ENCODE measurements around the gene GMPR2. TPM values are rescaled to one million over a fixed set of nuclear protein-coding genes. Genes with fewer than 3 reads are reported as not detected.

Gene GMPR2
- total and polyA plus RNA-seq, 2 of the 13 experiments (the other 11 are each of a cell fraction or from before 2014, with no cell fraction given) = 210 to 273 TPM

DNA sequence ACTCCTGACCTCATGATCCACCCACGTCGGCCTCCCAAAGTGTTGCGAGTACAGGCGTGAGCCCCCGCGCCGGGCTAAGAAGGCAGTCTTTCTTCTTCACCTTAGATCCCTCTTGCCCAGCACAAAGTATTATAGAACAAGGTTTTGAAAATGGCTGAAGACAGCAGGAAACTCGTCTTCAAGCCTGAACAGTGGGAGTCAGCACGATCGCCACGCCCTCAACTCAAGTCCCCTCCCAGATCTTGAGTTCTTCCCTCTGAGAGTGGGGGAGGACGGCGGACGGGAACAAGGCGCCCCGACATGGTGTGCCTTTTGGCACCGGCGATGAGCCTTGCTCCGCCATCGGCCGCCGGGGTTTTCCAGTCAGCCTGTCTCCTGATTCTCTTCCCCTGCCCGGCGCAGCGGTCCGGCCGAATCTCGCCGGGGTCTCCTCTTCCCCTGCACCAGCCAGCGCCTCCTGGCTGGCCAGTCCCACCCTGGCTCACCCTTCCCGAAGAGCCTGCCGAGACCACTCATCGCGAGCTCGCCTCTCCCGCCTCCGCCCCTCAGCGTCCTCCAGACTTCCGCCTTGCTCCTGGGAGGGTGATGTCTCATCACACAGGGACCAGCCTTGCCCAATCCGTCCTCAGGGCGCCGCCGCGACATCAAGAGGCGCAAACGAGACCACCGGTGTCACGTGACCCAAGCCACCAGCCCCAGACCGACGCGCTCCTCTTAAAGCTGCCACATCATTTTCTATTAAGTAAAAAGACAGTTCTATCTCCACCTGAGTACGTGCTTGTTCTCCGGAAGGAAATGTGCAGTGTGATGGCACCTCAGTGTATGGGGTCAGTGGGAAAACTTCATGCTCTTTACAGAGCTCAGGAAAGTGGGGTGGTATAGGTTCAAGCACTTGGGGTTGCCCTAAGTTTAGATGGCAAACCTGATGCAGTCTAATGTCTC, 19.5 kb upstream of the GMPR2 start, which contains the start of gene CHMP4A (continued):
- TF ChIP-seq, protein P1, sequence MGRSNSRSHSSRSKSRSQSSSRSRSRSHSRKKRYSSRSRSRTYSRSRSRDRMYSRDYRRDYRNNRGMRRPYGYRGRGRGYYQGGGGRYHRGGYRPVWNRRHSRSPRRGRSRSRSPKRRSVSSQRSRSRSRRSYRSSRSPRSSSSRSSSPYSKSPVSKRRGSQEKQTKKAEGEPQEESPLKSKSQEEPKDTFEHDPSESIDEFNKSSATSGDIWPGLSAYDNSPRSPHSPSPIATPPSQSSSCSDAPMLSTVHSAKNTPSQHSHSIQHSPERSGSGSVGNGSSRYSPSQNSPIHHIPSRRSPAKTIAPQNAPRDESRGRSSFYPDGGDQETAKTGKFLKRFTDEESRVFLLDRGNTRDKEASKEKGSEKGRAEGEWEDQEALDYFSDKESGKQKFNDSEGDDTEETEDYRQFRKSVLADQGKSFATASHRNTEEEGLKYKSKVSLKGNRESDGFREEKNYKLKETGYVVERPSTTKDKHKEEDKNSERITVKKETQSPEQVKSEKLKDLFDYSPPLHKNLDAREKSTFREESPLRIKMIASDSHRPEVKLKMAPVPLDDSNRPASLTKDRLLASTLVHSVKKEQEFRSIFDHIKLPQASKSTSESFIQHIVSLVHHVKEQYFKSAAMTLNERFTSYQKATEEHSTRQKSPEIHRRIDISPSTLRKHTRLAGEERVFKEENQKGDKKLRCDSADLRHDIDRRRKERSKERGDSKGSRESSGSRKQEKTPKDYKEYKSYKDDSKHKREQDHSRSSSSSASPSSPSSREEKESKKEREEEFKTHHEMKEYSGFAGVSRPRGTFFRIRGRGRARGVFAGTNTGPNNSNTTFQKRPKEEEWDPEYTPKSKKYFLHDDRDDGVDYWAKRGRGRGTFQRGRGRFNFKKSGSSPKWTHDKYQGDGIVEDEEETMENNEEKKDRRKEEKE (IDR thresholded peaks at IDR 0.05) = no peak
- TF ChIP-seq, protein P2, sequence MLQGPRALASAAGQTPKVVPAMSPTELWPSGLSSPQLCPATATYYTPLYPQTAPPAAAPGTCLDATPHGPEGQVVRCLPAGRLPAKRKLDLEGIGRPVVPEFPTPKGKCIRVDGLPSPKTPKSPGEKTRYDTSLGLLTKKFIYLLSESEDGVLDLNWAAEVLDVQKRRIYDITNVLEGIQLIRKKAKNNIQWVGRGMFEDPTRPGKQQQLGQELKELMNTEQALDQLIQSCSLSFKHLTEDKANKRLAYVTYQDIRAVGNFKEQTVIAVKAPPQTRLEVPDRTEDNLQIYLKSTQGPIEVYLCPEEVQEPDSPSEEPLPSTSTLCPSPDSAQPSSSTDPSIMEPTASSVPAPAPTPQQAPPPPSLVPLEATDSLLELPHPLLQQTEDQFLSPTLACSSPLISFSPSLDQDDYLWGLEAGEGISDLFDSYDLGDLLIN (CRISPR knock-in tag; IDR thresholded peaks at IDR 0.05; ENCODE audit: borderline replicate concordance) = peak; percentile 99
- peak; percentile 50; the same call in 1 of the 2 replicates for TF ChIP-seq ZNF577 (CRISPR knock-in tag; IDR thresholded peaks at IDR 0.05; ENCODE audit: borderline replicate concordance, low read depth)
- TF ChIP-seq ATF7-NPFF (CRISPR knock-in tag; IDR thresholded peaks at IDR 0.05; ENCODE audit: low read depth) = peak; percentile 98
- TF ChIP-seq AHR (CRISPR knock-in tag; IDR thresholded peaks at IDR 0.05) = peak; percentile 83; the same call in 1 of the 2 replicates
- peak; percentile 73 for TF ChIP-seq SP2 (CRISPR knock-in tag; IDR thresholded peaks at IDR 0.05)
- TF ChIP-seq, protein P3, sequence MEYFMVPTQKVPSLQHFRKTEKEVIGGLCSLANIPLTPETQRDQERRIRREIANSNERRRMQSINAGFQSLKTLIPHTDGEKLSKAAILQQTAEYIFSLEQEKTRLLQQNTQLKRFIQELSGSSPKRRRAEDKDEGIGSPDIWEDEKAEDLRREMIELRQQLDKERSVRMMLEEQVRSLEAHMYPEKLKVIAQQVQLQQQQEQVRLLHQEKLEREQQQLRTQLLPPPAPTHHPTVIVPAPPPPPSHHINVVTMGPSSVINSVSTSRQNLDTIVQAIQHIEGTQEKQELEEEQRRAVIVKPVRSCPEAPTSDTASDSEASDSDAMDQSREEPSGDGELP (IDR thresholded peaks at IDR 0.05; ENCODE audit: borderline replicate concordance, low read depth) = peak; percentile 71; the same call in 1 of the 2 replicates
- TF ChIP-seq, protein P4, sequence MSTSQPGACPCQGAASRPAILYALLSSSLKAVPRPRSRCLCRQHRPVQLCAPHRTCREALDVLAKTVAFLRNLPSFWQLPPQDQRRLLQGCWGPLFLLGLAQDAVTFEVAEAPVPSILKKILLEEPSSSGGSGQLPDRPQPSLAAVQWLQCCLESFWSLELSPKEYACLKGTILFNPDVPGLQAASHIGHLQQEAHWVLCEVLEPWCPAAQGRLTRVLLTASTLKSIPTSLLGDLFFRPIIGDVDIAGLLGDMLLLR (CRISPR knock-in tag; IDR thresholded peaks at IDR 0.05) = peak; percentile 83; the same call in 1 of the 2 replicates
- TF ChIP-seq SETDB1 (CRISPR knock-in tag; IDR thresholded peaks at IDR 0.05; ENCODE audit: borderline replicate concordance) = no peak
- peak; percentile 98 for TF ChIP-seq ZNF232 (CRISPR knock-in tag; IDR thresholded peaks at IDR 0.05; ENCODE audit: borderline replicate concordance)
- TF ChIP-seq AKAP8 (CRISPR knock-in tag; IDR thresholded peaks at IDR 0.05) = peak; percentile 95
- no peak for TF ChIP-seq MTA3 (CRISPR knock-in tag; IDR thresholded peaks at IDR 0.05)
- TF ChIP-seq KLF13 (CRISPR knock-in tag; IDR thresholded peaks at IDR 0.05) = peak; percentile 97
- no peak for TF ChIP-seq SNRNP70 (IDR thresholded peaks at IDR 0.05; ENCODE audit: low read depth, low read length)
- TF ChIP-seq ZNF101 (CRISPR knock-in tag; IDR thresholded peaks at IDR 0.05; ENCODE audit: borderline replicate concordance, low read depth) = 0 out of 2 replicates have a peak, but pooled peaks have one; percentile 82
- 0 out of 2 replicates have a peak, but pooled peaks have one; percentile 20 for TF ChIP-seq CHD4 (IDR thresholded peaks at IDR 0.05; ENCODE audit: borderline replicate concordance, low read length)
- TF ChIP-seq, protein P5, sequence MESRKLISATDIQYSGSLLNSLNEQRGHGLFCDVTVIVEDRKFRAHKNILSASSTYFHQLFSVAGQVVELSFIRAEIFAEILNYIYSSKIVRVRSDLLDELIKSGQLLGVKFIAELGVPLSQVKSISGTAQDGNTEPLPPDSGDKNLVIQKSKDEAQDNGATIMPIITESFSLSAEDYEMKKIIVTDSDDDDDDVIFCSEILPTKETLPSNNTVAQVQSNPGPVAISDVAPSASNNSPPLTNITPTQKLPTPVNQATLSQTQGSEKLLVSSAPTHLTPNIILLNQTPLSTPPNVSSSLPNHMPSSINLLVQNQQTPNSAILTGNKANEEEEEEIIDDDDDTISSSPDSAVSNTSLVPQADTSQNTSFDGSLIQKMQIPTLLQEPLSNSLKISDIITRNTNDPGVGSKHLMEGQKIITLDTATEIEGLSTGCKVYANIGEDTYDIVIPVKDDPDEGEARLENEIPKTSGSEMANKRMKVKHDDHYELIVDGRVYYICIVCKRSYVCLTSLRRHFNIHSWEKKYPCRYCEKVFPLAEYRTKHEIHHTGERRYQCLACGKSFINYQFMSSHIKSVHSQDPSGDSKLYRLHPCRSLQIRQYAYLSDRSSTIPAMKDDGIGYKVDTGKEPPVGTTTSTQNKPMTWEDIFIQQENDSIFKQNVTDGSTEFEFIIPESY (CRISPR knock-in tag; IDR thresholded peaks at IDR 0.05) = peak; percentile 4; the same call in 1 of the 2 replicates
